Suprapubic skin (tissue), 4 donors: ENCODE data around the gene NCAM2.

Source experiments
- POLR2A ChIP-seq, 2 donors: fragments of 450-650 bp; IDR thresholded peaks; one replicate each; pipeline ENCODE4 v1.6.1; 2017; ENCODE audit warnings: antibody characterized with exemption in 2 of 2, mild to moderate bottlenecking in 2 of 2, moderate library complexity in 2 of 2
- POLR2AphosphoS5 ChIP-seq, 3 donors: sonication (generic); formaldehyde crosslinking; IDR thresholded peaks; one replicate each; pipeline ENCODE4 v1.6.1; 2017; ENCODE audit warnings: antibody characterized with exemption in 3 of 3
- TF ChIP-seq, protein P1 (sequence below), 2 donors: fragments of 200-600 bp in 1 of 2; fragments of 450-650 bp in 1 of 2; sonication (generic) in 1 of 2; IDR thresholded peaks; one replicate each; pipeline ENCODE4 v1.5.1; 2016 to 2019; ENCODE audit warnings: antibody characterized with exemption in 2 of 2, mild to moderate bottlenecking in 1 of 2, moderate library complexity in 1 of 2

DNA sequence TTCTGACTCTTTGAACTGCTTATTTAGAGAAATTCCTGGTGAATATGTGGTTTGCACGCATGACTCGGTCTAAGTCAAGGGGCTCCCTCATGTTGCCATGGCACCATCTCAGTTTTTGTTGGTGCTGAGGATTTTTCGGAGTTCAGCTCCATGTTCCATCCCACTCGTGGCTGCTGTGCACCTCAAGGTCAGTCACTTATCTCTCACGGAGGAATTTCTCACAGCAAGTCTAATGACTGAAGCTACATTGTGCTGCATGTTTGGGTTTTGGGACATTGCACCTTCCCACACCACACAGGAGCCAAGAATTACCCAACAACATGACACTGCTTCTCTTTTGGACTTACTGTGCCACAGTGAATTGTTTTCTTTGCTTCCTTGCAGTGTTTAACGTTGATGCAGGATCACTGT, 269.9 kb downstream of the NCAM2 start:
- TF ChIP-seq, protein P1, sequence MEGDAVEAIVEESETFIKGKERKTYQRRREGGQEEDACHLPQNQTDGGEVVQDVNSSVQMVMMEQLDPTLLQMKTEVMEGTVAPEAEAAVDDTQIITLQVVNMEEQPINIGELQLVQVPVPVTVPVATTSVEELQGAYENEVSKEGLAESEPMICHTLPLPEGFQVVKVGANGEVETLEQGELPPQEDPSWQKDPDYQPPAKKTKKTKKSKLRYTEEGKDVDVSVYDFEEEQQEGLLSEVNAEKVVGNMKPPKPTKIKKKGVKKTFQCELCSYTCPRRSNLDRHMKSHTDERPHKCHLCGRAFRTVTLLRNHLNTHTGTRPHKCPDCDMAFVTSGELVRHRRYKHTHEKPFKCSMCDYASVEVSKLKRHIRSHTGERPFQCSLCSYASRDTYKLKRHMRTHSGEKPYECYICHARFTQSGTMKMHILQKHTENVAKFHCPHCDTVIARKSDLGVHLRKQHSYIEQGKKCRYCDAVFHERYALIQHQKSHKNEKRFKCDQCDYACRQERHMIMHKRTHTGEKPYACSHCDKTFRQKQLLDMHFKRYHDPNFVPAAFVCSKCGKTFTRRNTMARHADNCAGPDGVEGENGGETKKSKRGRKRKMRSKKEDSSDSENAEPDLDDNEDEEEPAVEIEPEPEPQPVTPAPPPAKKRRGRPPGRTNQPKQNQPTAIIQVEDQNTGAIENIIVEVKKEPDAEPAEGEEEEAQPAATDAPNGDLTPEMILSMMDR (IDR thresholded peaks at IDR 0.05) = no peak
- TF ChIP-seq POLR2AphosphoS5 (IDR thresholded peaks at IDR 0.05) = no peak
- no peak for TF ChIP-seq POLR2A (IDR thresholded peaks at IDR 0.05)
